IgD-negative memory B cell (primary cell): ENCODE data around the gene CCDC106. TPM values are rescaled to one million over a fixed set of nuclear protein-coding genes. Genes with fewer than 3 reads are reported as not detected.
A peak's percentile ranks its signal among the peaks of the same experiment; 100 is the strongest.

Experiments
- H3K27ac Mint-ChIP-seq, 3 donors: one replicate each; pipeline ENCODE4 v1.8.0; 2020 to 2022; ENCODE audit warnings: mild to moderate bottlenecking in 3 of 3, mixed read lengths in 3 of 3, moderate library complexity in 1 of 3
- H3K27me3 Mint-ChIP-seq: one replicate; pipeline ENCODE4 v1.8.0; 2021; ENCODE audit warnings: mixed read lengths
- H3K36me3 Mint-ChIP-seq: one replicate; pipeline ENCODE4 v1.8.0; 2020; ENCODE audit warnings: mild to moderate bottlenecking, mixed read lengths
- H3K4me1 Mint-ChIP-seq, 3 donors: one replicate each; pipeline ENCODE4 v1.8.0; 2020 to 2022; ENCODE audit warnings: mixed read lengths in 3 of 3, mild to moderate bottlenecking in 1 of 3
- H3K4me3 Mint-ChIP-seq, 4 donors: one replicate each; pipeline ENCODE4 v1.8.0; 2020 to 2022; ENCODE audit warnings: mild to moderate bottlenecking in 4 of 4, mixed read lengths in 4 of 4, moderate library complexity in 3 of 4
- H3K9me3 Mint-ChIP-seq, 3 donors: one replicate each; pipeline ENCODE4 v1.8.0; 2020 to 2021; ENCODE audit warnings: mixed read lengths in 3 of 3, mild to moderate bottlenecking in 1 of 3
- polyA plus RNA-seq: library from polyadenylated mRNA; unstranded; fragments of 300-500 nt; fragmentation: Illumina TruSeq; gene quantifications from one replicate; pipeline ENCODE4 v1.2.3, GENCODE V29; 2021

CCDC106 gene
- polyA plus RNA-seq, 1 donor from 2014 or later: 16.0 TPM

DNA sequence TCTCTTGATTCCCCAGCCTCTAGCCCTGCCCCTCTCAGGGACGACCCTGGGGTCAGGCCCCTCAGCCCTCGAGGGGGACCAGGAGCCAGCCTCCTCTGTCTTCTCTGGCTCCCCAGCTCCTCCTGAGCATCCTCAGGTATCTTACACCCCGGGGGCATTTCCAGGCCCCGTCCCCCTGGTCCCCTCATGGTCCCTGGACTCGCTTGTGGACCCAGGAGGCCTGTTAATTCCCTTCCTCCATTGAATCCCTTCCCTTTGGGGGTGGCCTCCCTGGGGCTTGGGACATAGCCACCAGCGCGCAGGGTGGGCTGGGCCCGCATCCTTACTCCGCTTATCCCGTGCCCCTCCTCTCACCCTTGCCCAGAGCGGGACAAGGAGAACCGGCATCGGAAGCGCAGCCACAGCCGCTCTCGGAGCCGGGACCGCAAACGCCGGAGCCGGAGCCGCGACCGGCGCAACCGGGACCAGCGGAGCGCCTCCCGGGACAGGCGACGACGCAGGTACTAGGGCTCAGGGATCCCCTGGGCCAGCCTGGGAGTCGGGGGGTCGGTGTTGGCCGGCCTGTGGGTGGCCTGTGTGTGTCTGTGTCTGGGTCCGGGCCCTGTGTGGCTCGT, 10.9 kb downstream of the CCDC106 start:
- H3K4me1 Mint-ChIP-seq: peaks cover 30 to 40% (median 36%) of the 10 kb centered on the region in 3 donors
- peaks cover 4% of the 10 kb centered on the region for H3K36me3 Mint-ChIP-seq
- H3K9me3 Mint-ChIP-seq: no peaks in the 10 kb centered on the region
- H3K4me3 Mint-ChIP-seq: peak overlapping the region in 3 of 4 donors; percentile 73 to 81 (median 73)
- peak overlapping the region in 1 of 3 donors; percentile 100 for H3K27ac Mint-ChIP-seq
- no peaks in the 10 kb centered on the region for H3K27me3 Mint-ChIP-seq

DNA sequence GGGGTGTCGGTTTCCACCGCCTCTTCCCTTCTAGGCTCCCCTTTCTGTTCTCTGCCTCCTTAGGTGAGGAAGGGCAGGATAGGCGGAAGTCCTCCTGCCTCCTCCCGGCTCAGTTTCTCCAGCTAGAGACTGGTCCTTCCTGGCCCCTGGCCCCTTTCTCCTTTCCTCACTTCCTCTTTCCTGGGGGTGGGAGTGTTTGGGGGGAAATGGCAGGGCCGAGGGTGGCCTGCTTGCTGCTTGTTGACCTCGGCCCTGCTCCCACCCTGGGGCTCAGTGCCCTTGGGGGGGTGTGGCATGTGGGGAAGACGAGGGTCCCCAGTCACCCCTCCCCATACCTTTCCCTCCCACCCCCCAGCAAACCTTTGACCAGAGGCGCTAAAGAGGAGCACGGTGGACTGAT, 11.8 kb downstream of the CCDC106 start:
- no peaks in the 10 kb centered on the region for H3K27me3 Mint-ChIP-seq
- H3K9me3 Mint-ChIP-seq: no peaks in the 10 kb centered on the region
- peaks cover 30 to 36% (median 33%) of the 10 kb centered on the region in 3 donors for H3K4me1 Mint-ChIP-seq
- H3K4me3 Mint-ChIP-seq: peak overlapping the region in 3 of 4 donors; percentile 73 to 81 (median 73)
- peak overlapping the region in 2 of 3 donors; percentile 71 to 82 for H3K27ac Mint-ChIP-seq
- H3K36me3 Mint-ChIP-seq: peaks cover 2% of the 10 kb centered on the region

DNA sequence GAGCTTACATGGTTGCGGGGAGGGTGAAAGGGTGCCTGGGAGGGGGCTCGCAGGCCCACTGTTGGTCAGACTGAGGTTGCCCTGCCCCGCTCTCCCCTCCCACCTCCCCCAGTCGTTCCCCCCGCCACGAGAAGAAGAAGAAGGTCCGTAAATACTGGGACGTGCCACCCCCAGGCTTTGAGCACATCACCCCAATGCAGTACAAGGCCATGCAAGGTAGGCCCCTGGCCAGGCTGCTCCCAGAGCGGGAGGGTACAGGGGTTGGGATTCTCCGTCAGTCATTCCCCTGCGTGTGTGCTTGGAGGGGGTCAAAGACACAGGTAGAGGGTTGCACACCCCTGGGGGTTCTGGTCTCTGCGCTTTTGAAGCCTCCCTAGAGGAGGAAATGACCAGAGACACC, 12.4 kb downstream of the CCDC106 start:
- Mint-ChIP-seq H3K9me3 (no peaks in the 10 kb centered on the region), H3K4me3 (peak overlapping the region in 2 of 4 donors; percentile 17 to 81), H3K27me3 (no peaks in the 10 kb centered on the region), H3K4me1 (peaks cover 30 to 36% (median 32%) of the 10 kb centered on the region in 3 donors), H3K36me3 (peaks cover 2% of the 10 kb centered on the region), H3K27ac (no peak overlapping the region)

DNA sequence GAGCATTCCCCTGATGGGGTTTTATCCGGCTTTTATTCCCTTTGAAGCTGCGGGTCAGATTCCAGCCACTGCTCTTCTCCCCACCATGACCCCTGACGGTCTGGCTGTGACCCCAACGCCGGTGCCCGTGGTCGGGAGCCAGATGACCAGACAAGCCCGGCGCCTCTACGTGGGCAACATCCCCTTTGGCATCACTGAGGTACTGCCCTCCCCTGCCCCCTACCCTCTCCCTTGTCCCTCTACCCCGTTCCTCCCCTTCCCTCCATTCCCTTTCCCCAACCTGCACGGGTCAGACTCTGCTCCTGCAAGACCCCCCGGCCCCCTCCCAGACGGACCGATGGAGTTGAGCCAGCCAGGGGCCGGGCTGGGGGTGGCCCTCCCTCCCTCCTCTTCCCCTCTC, 13.0 kb downstream of the CCDC106 start:
- H3K4me1 Mint-ChIP-seq: peaks cover 27 to 32% (median 31%) of the 10 kb centered on the region in 3 donors
- H3K36me3 Mint-ChIP-seq: peaks cover 2% of the 10 kb centered on the region
- H3K27ac Mint-ChIP-seq: no peak overlapping the region
- H3K4me3 Mint-ChIP-seq: no peak overlapping the region
- no peaks in the 10 kb centered on the region for H3K9me3 Mint-ChIP-seq
- H3K27me3 Mint-ChIP-seq: no peaks in the 10 kb centered on the region

DNA sequence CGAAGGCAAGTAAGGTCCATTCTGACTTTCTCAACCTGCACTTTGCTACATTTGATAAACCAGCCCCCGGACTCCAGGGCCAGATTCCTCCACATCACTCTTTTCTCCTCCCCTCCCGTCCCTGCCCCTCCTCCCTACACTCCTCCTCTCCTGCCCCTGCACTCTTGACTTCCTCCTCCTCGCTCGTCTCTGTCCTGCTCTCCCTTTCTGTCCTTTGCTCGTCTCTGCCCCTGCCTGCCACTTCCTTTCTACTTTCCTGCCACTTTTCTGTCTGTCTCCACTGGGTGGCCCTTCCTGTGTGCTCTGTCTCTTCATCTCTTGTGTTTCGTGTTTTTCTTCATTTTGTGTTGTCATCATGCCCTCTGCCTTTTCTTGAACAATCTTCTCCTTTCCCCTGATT, 13.8 kb downstream of the CCDC106 start:
- Mint-ChIP-seq H3K9me3 (no peaks in the 10 kb centered on the region), H3K4me1 (peaks cover 23 to 26% (median 24%) of the 10 kb centered on the region in 3 donors), H3K27ac (peak overlapping the region in 2 of 3 donors; percentile 46 to 47), H3K36me3 (peaks cover 2% of the 10 kb centered on the region), H3K4me3 (no peak overlapping the region), H3K27me3 (no peaks in the 10 kb centered on the region)

DNA sequence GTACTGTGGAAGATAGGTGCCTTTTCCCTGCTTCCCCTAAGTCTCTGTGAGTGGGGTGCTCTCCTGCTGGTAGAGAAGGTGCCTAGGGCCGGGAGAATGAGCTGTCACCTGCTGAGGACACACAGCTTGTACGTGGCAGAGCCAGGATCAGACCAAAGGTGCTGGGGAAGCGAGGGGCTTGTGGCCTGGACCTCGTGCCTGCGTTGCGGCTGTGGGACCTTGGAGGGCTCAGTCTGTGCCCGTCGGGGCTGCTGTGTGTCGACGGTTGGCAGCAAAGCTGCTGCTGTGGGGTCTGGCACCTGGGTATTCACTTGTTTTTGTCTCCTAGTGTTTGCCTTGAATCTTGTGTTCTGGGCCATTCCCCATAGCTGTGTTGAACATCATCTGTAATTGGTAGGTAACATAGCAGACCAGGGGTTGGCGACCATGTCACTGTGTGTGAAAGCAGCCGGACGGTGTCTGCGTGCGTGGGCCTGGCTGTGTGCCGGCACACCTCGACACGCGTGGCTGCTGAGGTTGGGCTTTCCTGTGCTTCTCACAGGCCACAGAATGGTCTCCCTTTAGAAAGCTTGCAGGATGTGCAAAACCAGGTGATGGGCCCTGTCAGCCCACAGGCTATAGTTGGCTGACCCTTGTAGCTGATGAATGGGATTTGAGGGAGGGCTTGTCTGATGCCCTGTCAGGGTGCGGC, 16.0 kb downstream of the CCDC106 start:
- Mint-ChIP-seq H3K27ac (peak overlapping the region in 2 of 3 donors; percentile 23 to 37), H3K4me3 (no peak overlapping the region), H3K36me3 (peaks cover 2% of the 10 kb centered on the region), H3K27me3 (no peaks in the 10 kb centered on the region), H3K9me3 (no peaks in the 10 kb centered on the region), H3K4me1 (peaks cover 7 to 15% (median 11%) of the 10 kb centered on the region in 3 donors)

DNA sequence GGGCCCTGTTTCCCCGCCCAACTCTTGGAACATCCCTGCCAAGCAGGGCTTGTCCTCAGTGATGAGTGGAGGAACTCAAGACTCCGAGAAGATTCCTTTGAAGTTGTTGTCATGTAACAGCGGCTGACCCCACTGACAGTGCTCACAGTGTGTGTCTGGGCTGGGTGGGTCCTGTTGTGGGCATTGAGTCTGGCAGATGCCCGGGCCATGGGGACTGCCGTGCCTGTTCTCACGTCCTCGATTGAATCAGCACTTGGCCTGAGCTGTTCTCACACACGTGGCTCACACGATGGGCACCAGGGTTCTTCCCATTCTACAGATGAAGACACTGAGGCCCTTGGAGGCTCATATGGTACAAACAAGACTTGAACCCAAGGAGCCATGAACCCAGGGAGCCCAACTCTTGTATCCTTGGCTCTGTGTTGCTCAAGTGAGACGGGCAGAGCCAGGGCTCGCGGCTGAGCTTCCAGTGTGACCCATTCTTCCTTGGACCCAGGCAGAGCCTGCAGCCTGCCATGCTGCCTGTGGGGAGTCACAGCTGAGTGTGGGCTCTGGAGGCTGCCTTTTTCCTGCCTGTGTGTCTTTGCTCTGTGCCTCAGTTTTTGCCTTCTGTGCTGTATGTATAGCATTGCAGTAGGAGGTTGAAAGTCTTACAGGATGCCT, 18.5 kb downstream of the CCDC106 start:
- Mint-ChIP-seq H3K27me3 (no peaks in the 10 kb centered on the region), H3K27ac (peak overlapping the region in 1 of 3 donors; percentile 71), H3K36me3 (peaks cover 2% of the 10 kb centered on the region), H3K9me3 (no peaks in the 10 kb centered on the region), H3K4me3 (no peak overlapping the region), H3K4me1 (peaks cover 6 to 12% (median 11%) of the 10 kb centered on the region in 3 donors)

DNA sequence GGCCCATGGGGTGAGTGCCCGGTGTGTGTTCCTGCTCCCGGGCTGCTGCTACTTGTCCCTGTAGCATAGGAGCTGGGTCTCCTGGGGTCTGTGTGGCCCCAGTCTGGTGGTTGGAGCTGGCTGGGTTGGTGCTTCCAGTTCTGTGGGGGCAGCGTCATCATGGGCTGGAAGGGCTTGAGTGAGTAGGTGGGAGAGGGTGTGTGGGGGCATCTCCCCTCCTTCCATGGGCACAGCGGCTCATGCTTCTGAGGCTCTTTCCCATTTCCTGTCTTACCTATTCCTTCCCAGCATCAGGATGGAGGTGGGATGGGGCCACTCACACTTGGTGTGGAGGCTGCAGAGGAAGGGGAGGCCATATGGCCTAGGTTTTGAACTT, 19.0 kb downstream of the CCDC106 start:
- Mint-ChIP-seq H3K4me1 (peaks cover 6 to 13% (median 10%) of the 10 kb centered on the region in 3 donors), H3K4me3 (no peak overlapping the region), H3K27ac (peak overlapping the region in 1 of 3 donors; percentile 71), H3K27me3 (no peaks in the 10 kb centered on the region), H3K36me3 (peaks cover 2% of the 10 kb centered on the region), H3K9me3 (no peaks in the 10 kb centered on the region)

DNA sequence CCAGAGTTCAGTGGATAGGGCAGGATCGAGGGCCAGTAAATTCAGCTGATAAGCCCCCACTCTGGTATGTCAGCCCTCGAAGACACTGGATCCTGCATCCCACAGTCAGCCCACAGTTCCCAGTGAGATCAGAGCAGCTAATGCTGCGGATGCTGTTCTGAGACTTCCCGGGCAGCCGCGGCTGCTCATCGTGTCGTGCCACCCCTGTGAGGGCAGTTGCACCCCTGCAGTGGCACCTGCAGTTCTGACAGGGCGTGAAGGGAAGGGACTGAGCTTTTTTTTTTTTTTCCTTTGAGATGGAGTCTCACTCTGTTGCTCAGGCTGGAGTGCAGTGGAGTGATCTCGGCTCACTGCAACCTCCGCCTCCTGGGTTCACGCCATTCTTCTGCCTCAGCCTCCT, 19.5 kb downstream of the CCDC106 start:
- peaks cover 2% of the 10 kb centered on the region for H3K36me3 Mint-ChIP-seq
- H3K4me3 Mint-ChIP-seq: no peak overlapping the region
- H3K9me3 Mint-ChIP-seq: no peaks in the 10 kb centered on the region
- H3K27me3 Mint-ChIP-seq: no peaks in the 10 kb centered on the region
- H3K4me1 Mint-ChIP-seq: peaks cover 10 to 16% (median 13%) of the 10 kb centered on the region in 3 donors
- H3K27ac Mint-ChIP-seq: peak overlapping the region in 1 of 3 donors; percentile 71

DNA sequence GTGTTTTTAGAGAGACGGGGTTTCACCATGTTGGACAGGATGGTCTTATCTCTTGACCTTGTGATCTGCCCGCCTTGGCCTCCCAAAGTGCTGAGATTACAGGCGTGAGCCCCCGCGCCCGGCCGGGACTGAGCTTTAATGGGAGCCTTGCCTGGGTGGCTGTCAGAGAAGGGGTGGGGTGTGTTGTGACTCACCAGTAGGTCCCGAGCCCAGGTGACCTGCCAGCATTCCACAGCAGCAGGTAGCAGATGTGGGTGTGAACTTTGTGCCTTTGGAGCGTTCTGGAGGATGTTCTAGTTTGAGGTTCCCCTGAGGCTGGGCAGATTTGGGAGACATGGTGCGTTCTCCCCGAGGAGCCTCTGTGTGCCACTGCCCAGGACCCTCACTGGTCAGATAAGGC, 19.9 kb downstream of the CCDC106 start:
- no peak overlapping the region for H3K4me3 Mint-ChIP-seq
- no peaks in the 10 kb centered on the region for H3K9me3 Mint-ChIP-seq
- H3K27ac Mint-ChIP-seq: peak overlapping the region in 2 of 3 donors; percentile 25 to 76
- H3K27me3 Mint-ChIP-seq: no peaks in the 10 kb centered on the region
- peaks cover 6 to 13% (median 10%) of the 10 kb centered on the region in 3 donors for H3K4me1 Mint-ChIP-seq
- no peaks in the 10 kb centered on the region for H3K36me3 Mint-ChIP-seq

DNA sequence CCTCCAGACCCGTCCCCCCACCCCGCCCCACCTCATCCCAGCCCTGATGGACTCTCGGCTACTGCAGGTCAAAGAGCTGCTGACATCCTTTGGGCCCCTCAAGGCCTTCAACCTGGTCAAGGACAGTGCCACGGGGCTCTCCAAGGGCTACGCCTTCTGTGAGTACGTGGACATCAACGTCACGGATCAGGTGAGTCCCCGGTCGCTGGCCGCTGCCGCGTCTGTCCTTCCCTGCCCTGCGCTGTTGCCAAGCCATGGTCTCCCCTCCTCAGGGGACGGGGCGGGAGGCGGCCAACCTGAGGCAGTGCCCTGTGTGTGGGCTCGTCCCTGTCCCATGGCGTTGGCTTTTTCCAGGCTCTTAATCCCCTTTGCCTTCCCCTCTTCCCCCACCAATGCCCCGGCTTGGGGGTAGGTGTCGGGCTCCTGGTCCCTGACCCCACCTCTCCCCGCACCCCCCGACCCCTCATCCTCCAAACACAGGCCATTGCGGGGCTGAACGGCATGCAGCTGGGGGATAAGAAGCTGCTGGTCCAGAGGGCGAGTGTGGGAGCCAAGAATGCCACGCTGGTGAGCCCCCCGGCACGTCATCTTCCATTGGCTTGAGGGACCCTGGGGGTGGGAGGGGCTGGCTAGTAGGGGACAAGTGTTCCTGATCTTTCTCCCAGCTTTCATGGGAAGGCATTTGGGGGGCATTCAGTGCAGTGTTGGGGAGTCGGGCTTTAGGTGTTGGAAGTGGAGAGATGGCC, 20.8 kb downstream of the CCDC106 start:
- no peak overlapping the region for H3K4me3 Mint-ChIP-seq
- H3K4me1 Mint-ChIP-seq: peaks cover 4 to 13% (median 10%) of the 10 kb centered on the region in 3 donors
- H3K27ac Mint-ChIP-seq: peak overlapping the region in 1 of 3 donors; percentile 65
- H3K36me3 Mint-ChIP-seq: no peaks in the 10 kb centered on the region
- H3K27me3 Mint-ChIP-seq: no peaks in the 10 kb centered on the region
- H3K9me3 Mint-ChIP-seq: no peaks in the 10 kb centered on the region

DNA sequence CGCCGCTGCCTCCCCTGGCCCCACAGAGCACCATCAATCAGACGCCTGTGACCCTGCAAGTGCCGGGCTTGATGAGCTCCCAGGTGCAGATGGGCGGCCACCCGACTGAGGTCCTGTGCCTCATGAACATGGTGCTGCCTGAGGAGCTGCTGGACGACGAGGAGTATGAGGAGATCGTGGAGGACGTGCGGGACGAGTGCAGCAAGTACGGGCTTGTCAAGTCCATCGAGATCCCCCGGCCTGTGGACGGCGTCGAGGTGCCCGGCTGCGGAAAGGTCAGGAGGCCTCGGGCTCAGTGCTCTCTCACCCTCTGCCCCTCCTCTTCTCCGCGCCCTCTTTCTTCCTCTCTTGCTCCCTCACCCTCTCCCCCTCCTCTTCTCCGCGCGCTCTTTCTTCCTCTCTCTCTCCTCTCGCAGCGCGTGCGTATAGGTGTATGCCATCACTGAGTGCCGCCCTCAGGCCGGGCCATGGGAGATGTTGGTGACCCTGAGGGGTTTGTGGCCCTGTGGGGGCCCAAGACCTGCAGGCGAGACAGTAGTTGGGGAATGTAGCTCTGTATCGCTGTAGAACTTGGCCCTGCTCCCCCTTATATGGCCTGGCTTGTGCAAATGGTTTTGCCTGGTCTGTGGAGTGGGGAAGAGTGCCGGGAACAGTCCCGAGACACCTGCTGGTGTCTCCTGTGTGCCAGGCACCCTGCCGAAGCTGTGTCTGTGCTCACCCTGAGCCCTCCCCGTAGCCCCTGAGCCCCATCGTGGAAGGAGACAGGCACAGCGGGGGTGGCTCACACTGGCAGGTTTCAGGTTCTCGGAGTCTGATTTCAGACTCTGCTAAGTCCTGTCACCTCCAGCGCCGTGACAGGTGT, 21.6 kb downstream of the CCDC106 start:
- peak overlapping the region in 1 of 4 donors; percentile 57 for H3K4me3 Mint-ChIP-seq
- H3K27me3 Mint-ChIP-seq: no peaks in the 10 kb centered on the region
- peak overlapping the region in 1 of 3 donors; percentile 65 for H3K27ac Mint-ChIP-seq
- H3K4me1 Mint-ChIP-seq: peaks cover 4 to 15% (median 10%) of the 10 kb centered on the region in 3 donors
- H3K36me3 Mint-ChIP-seq: no peaks in the 10 kb centered on the region
- no peaks in the 10 kb centered on the region for H3K9me3 Mint-ChIP-seq

DNA sequence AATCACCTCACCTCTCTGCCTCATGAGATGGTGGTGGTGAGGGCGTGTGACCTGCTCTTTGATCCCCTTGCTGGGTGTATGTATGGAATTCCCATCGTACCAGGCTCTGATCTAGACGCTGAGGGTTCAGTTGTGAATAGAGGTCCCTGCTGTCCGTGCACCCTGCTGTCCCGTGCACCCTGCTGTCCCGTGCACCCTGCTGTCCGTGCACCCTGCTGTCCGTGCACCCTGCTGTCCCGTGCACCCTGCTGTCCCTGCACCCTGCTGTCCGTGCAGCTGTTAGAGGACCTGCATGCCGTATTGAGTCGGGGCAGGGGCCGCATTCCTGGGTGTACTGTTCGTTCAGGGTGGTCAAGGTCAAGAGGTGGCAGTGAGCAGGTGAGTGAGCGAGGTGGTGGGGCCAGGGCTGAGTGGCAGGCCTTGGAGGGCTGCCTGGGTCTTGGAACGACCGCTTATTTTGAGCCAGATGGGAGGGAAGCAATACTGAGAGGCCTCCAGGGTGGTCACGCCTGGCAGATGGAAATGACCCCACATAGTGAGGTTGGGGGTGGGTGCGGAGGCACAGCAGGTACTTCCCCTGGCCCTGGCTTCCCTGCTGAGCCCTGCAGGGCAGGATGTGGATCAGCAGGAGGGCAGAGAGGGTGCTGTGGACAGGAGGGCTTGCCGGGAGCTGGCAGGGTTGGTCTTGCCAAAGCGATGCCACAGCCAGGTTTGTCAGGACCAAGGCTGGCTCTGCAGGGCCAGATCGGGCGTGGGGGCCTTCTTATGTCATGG, 22.5 kb downstream of the CCDC106 start:
- H3K27ac Mint-ChIP-seq: peak overlapping the region in 2 of 3 donors; percentile 18 to 82
- no peaks in the 10 kb centered on the region for H3K36me3 Mint-ChIP-seq
- H3K9me3 Mint-ChIP-seq: no peaks in the 10 kb centered on the region
- no peaks in the 10 kb centered on the region for H3K27me3 Mint-ChIP-seq
- H3K4me1 Mint-ChIP-seq: peaks cover 6 to 15% (median 10%) of the 10 kb centered on the region in 3 donors
- H3K4me3 Mint-ChIP-seq: peak overlapping the region in 2 of 4 donors; percentile 57 to 69
